ENCODE measurements around the gene IFT81.

DNA sequence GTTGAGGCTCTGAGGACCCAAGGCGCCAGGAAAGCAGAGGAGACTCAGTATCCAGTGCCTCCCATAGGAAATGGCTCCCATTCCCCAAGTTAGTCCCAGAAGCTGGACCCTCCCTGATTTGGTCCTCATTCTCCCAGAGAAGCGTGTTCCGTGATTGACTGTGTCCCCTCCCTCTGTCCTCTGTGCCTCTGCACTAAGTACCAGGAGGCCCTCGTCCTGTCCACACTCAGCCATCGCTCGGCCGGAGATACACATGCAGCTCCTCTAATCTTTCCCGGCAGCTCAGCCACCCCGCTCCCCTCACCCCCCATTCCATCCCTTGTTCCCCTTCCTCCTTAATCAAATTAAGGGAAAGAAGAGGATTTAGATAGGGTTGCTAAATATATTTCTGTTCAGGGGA, 128.6 kb downstream of the IFT81 start:
- TF ChIP-seq CTCF (IDR thresholded peaks at IDR 0.05): no peak
- no peak for TF ChIP-seq POLR2A (IDR thresholded peaks at IDR 0.05)

Measured in uterus (tissue), 2 donors.